ENCODE data around the gene CES4A. TPM values are rescaled to one million over a fixed set of nuclear protein-coding genes. Genes with fewer than 3 reads are reported as not detected.

The CES4A gene
- total and polyA plus RNA-seq, 9 of the 15 experiments (the other 6 are each of a cell fraction or from before 2014, with no cell fraction given), result 0.09 to 0.13 (median 0.11) TPM; not detected in 6

GRCh38 chr16:67028696-67029253 is 40.4 kb downstream of the CES4A start, which contains the start of gene CBFB (continued):
- TF ChIP-seq, protein P1, sequence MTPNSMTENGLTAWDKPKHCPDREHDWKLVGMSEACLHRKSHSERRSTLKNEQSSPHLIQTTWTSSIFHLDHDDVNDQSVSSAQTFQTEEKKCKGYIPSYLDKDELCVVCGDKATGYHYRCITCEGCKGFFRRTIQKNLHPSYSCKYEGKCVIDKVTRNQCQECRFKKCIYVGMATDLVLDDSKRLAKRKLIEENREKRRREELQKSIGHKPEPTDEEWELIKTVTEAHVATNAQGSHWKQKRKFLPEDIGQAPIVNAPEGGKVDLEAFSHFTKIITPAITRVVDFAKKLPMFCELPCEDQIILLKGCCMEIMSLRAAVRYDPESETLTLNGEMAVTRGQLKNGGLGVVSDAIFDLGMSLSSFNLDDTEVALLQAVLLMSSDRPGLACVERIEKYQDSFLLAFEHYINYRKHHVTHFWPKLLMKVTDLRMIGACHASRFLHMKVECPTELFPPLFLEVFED (CRISPR knock-in tag; conservative IDR thresholded peaks at IDR 0.05), result peak; percentile 76; the same call in 1 of the 2 replicates
- TF ChIP-seq ZNF592 (IDR thresholded peaks at IDR 0.05), result peak; percentile 85
- no peak for TF ChIP-seq NCOA6 (IDR thresholded peaks at IDR 0.05)
- TF ChIP-seq, protein P2, sequence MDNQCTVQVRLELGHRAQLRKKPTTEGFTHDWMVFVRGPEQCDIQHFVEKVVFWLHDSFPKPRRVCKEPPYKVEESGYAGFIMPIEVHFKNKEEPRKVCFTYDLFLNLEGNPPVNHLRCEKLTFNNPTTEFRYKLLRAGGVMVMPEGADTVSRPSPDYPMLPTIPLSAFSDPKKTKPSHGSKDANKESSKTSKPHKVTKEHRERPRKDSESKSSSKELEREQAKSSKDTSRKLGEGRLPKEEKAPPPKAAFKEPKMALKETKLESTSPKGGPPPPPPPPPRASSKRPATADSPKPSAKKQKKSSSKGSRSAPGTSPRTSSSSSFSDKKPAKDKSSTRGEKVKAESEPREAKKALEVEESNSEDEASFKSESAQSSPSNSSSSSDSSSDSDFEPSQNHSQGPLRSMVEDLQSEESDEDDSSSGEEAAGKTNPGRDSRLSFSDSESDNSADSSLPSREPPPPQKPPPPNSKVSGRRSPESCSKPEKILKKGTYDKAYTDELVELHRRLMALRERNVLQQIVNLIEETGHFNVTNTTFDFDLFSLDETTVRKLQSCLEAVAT (IDR thresholded peaks at IDR 0.05), result peak in 1 of 2 experiments; percentile 70; a peak in 1 of 4 replicates
- TF ChIP-seq, protein P3, sequence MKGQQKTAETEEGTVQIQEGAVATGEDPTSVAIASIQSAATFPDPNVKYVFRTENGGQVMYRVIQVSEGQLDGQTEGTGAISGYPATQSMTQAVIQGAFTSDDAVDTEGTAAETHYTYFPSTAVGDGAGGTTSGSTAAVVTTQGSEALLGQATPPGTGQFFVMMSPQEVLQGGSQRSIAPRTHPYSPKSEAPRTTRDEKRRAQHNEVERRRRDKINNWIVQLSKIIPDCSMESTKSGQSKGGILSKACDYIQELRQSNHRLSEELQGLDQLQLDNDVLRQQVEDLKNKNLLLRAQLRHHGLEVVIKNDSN (CRISPR knock-in tag; IDR thresholded peaks at IDR 0.05), result no peak
- TF ChIP-seq E2F1 (CRISPR knock-in tag; IDR thresholded peaks at IDR 0.05), result no peak
- no peak for TF ChIP-seq ZFP91 (CRISPR knock-in tag; IDR thresholded peaks at IDR 0.05)
- TF ChIP-seq, protein P4, sequence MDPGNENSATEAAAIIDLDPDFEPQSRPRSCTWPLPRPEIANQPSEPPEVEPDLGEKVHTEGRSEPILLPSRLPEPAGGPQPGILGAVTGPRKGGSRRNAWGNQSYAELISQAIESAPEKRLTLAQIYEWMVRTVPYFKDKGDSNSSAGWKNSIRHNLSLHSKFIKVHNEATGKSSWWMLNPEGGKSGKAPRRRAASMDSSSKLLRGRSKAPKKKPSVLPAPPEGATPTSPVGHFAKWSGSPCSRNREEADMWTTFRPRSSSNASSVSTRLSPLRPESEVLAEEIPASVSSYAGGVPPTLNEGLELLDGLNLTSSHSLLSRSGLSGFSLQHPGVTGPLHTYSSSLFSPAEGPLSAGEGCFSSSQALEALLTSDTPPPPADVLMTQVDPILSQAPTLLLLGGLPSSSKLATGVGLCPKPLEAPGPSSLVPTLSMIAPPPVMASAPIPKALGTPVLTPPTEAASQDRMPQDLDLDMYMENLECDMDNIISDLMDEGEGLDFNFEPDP (CRISPR knock-in tag; IDR thresholded peaks at IDR 0.05), result no peak
- TF ChIP-seq NFXL1 (CRISPR knock-in tag; IDR thresholded peaks at IDR 0.05), result no peak
- TF ChIP-seq CXXC5 (CRISPR knock-in tag; IDR thresholded peaks at IDR 0.05), result peak; percentile 81
- no peak for TF ChIP-seq RUNX1 (IDR thresholded peaks at IDR 0.05; ENCODE audit: low read depth)
- TF ChIP-seq ZNF778 (CRISPR knock-in tag; IDR thresholded peaks at IDR 0.05), result no peak
- TF ChIP-seq FOXA3 (CRISPR knock-in tag; conservative IDR thresholded peaks at IDR 0.05 in 1 of 2, IDR thresholded peaks at IDR 0.05 in 1 of 2), result 0 out of 4 replicates have a peak, but pooled peaks of 1 of the 2 experiments have one; percentile 15
- TF ChIP-seq PYGO2 (tag; IDR thresholded peaks at IDR 0.05), result no peak
- no peak for TF ChIP-seq SMARCA4 (IDR thresholded peaks at IDR 0.05)

Measured in K562 (cell line).